Measurements from ENCODE around the gene MBTD1. TPM values are rescaled to one million over a fixed set of nuclear protein-coding genes. Genes with fewer than 3 reads are reported as not detected.
A peak's percentile ranks its signal among the peaks of the same experiment; 100 is the strongest.
"Not testable (repeated sequence)": the region's sequence is repeated elsewhere in the genome, so short reads cannot be mapped to it uniquely, and the experiment has no call there.

MBTD1 gene
- total RNA-seq (2012; rRNA removed), result 5.6 and 6.6 TPM in 2 replicates

- Histone ChIP-seq H3K9me3 (replicated peaks; ENCODE audit: low read length) (no peaks in the 10 kb centered on the region), H3K36me3 (ENCODE audit: insufficient read depth, low read length) (peaks cover 10% of the 10 kb centered on the region), H3K4me1 (ENCODE audit: control insufficient read depth, insufficient read depth, low read length) (peaks cover 21% of the 10 kb centered on the region), H3K4me3 (ENCODE audit: low read length) (peak within 1 kb of the TSS; percentile 96), H3K27me3 (ENCODE audit: control insufficient read depth, insufficient read depth, low read length) (no peaks in the 10 kb centered on the region), H3K4me2 (ENCODE audit: low read length) (peak within 1 kb of the TSS; percentile 93), H3K9ac (ENCODE audit: low read depth, low read length) (peak within 1 kb of the TSS; percentile 98)
Observed at GRCh38 chr17:51259564-51260236, at the start of gene MBTD1. TSS of gene MBTD1 (minus strand) at chr17:51260049. CDS start at chr17:51225161, 34,888 bp downstream.

- no peak overlapping the region for H3K9ac ChIP-seq (ENCODE audit: low read depth, low read length)
- no peak overlapping the region for H3K4me3 ChIP-seq (ENCODE audit: low read length)
- H3K9me3 ChIP-seq (replicated peaks; ENCODE audit: low read length), result no peaks in the 10 kb centered on the region
- no peak overlapping the region for H3K4me2 ChIP-seq (ENCODE audit: low read length)
- no peaks in the 10 kb centered on the region for H3K4me1 ChIP-seq (ENCODE audit: control insufficient read depth, insufficient read depth, low read length)
- no peaks in the 10 kb centered on the region for H3K27me3 ChIP-seq (ENCODE audit: control insufficient read depth, insufficient read depth, low read length)
- H3K36me3 ChIP-seq (ENCODE audit: insufficient read depth, low read length), result no peaks in the 10 kb centered on the region
Observed at GRCh38 chr17:51305182-51305581, 45.3 kb upstream of the MBTD1 start.

GRCh38 chr17:51299859-51300258, 40.0 kb upstream of the MBTD1 start:
- H3K27me3 ChIP-seq (ENCODE audit: control insufficient read depth, insufficient read depth, low read length), result no peaks in the 10 kb centered on the region
- no peak overlapping the region for H3K9ac ChIP-seq (ENCODE audit: low read depth, low read length)
- no peak overlapping the region for H3K4me3 ChIP-seq (ENCODE audit: low read length)
- no peaks in the 10 kb centered on the region for H3K9me3 ChIP-seq (replicated peaks; ENCODE audit: low read length)
- peaks cover 7% of the 10 kb centered on the region for H3K36me3 ChIP-seq (ENCODE audit: insufficient read depth, low read length)
- H3K4me2 ChIP-seq (ENCODE audit: low read length), result no peak overlapping the region
- H3K4me1 ChIP-seq (ENCODE audit: control insufficient read depth, insufficient read depth, low read length), result no peaks in the 10 kb centered on the region

GRCh38 chr17:51298508-51299371, 38.9 kb upstream of the MBTD1 start:
- Histone ChIP-seq H3K9ac (ENCODE audit: low read depth, low read length) (no peak overlapping the region), H3K36me3 (ENCODE audit: insufficient read depth, low read length) (peaks cover 7% of the 10 kb centered on the region)

GRCh38 chr17:51294338-51294737, 34.5 kb upstream of the MBTD1 start:
- H3K36me3 ChIP-seq (ENCODE audit: insufficient read depth, low read length), result peaks cover 17% of the 10 kb centered on the region
- H3K9me3 ChIP-seq (replicated peaks; ENCODE audit: low read length); H3K9ac ChIP-seq (ENCODE audit: low read depth, low read length); H3K27me3 ChIP-seq (ENCODE audit: control insufficient read depth, insufficient read depth, low read length); H3K4me1 ChIP-seq (ENCODE audit: control insufficient read depth, insufficient read depth, low read length); H3K4me3 ChIP-seq (ENCODE audit: low read length); H3K4me2 ChIP-seq (ENCODE audit: low read length): not testable (repeated sequence)

More at GRCh38 chr17:51298508-51299371, 38.9 kb upstream of the MBTD1 start:
- Histone ChIP-seq H3K27me3 (ENCODE audit: control insufficient read depth, insufficient read depth, low read length) (no peaks in the 10 kb centered on the region), H3K4me1 (ENCODE audit: control insufficient read depth, insufficient read depth, low read length) (no peaks in the 10 kb centered on the region), H3K9me3 (replicated peaks; ENCODE audit: low read length) (no peaks in the 10 kb centered on the region), H3K4me2 (ENCODE audit: low read length) (no peak overlapping the region), H3K4me3 (ENCODE audit: low read length) (no peak overlapping the region)

GRCh38 chr17:51289696-51290111, 29.9 kb upstream of the MBTD1 start:
- H3K9ac ChIP-seq (ENCODE audit: low read depth, low read length), result no peak overlapping the region
- H3K9me3 ChIP-seq (replicated peaks; ENCODE audit: low read length), result no peaks in the 10 kb centered on the region
- no peaks in the 10 kb centered on the region for H3K27me3 ChIP-seq (ENCODE audit: control insufficient read depth, insufficient read depth, low read length)
- H3K4me1 ChIP-seq (ENCODE audit: control insufficient read depth, insufficient read depth, low read length), result no peaks in the 10 kb centered on the region
- H3K4me2 ChIP-seq (ENCODE audit: low read length), result no peak overlapping the region
- no peak overlapping the region for H3K4me3 ChIP-seq (ENCODE audit: low read length)
- peaks cover 47% of the 10 kb centered on the region for H3K36me3 ChIP-seq (ENCODE audit: insufficient read depth, low read length)

GRCh38 chr17:51287412-51287811, 27.6 kb upstream of the MBTD1 start:
- H3K36me3 ChIP-seq (ENCODE audit: insufficient read depth, low read length), result peaks cover 54% of the 10 kb centered on the region
- H3K4me3 ChIP-seq (ENCODE audit: low read length), result no peak overlapping the region
- H3K27me3 ChIP-seq (ENCODE audit: control insufficient read depth, insufficient read depth, low read length), result no peaks in the 10 kb centered on the region
- no peak overlapping the region for H3K9ac ChIP-seq (ENCODE audit: low read depth, low read length)
- no peaks in the 10 kb centered on the region for H3K4me1 ChIP-seq (ENCODE audit: control insufficient read depth, insufficient read depth, low read length)
- H3K4me2 ChIP-seq (ENCODE audit: low read length), result no peak overlapping the region
- no peaks in the 10 kb centered on the region for H3K9me3 ChIP-seq (replicated peaks; ENCODE audit: low read length)

- no peak overlapping the region for H3K4me3 ChIP-seq (ENCODE audit: low read length)
- H3K4me1 ChIP-seq (ENCODE audit: control insufficient read depth, insufficient read depth, low read length), result peaks cover 14% of the 10 kb centered on the region
- peaks cover 46% of the 10 kb centered on the region for H3K36me3 ChIP-seq (ENCODE audit: insufficient read depth, low read length)
- no peaks in the 10 kb centered on the region for H3K9me3 ChIP-seq (replicated peaks; ENCODE audit: low read length)
- H3K27me3 ChIP-seq (ENCODE audit: control insufficient read depth, insufficient read depth, low read length), result no peaks in the 10 kb centered on the region
- H3K9ac ChIP-seq (ENCODE audit: low read depth, low read length), result no peak overlapping the region
- H3K4me2 ChIP-seq (ENCODE audit: low read length), result no peak overlapping the region
Observed at GRCh38 chr17:51279183-51279582, 19.3 kb upstream of the MBTD1 start.

GRCh38 chr17:51275381-51275780, 15.5 kb upstream of the MBTD1 start:
- Histone ChIP-seq H3K4me1 (ENCODE audit: control insufficient read depth, insufficient read depth, low read length) (peaks cover 14% of the 10 kb centered on the region), H3K36me3 (ENCODE audit: insufficient read depth, low read length) (peaks cover 45% of the 10 kb centered on the region)

GRCh38 chr17:51272812-51273211, 13.0 kb upstream of the MBTD1 start:
- Histone ChIP-seq H3K36me3 (ENCODE audit: insufficient read depth, low read length) (peaks cover 50% of the 10 kb centered on the region), H3K27me3 (ENCODE audit: control insufficient read depth, insufficient read depth, low read length) (no peaks in the 10 kb centered on the region), H3K4me3 (ENCODE audit: low read length) (no peak overlapping the region), H3K4me1 (ENCODE audit: control insufficient read depth, insufficient read depth, low read length) (peaks cover 14% of the 10 kb centered on the region), H3K4me2 (ENCODE audit: low read length) (no peak overlapping the region), H3K9ac (ENCODE audit: low read depth, low read length) (no peak overlapping the region), H3K9me3 (replicated peaks; ENCODE audit: low read length) (no peaks in the 10 kb centered on the region)

More at GRCh38 chr17:51275381-51275780, 15.5 kb upstream of the MBTD1 start:
- Histone ChIP-seq H3K27me3 (ENCODE audit: control insufficient read depth, insufficient read depth, low read length) (no peaks in the 10 kb centered on the region), H3K4me3 (ENCODE audit: low read length) (no peak overlapping the region), H3K4me2 (ENCODE audit: low read length) (peak overlapping the region; percentile 65), H3K9me3 (replicated peaks; ENCODE audit: low read length) (no peaks in the 10 kb centered on the region), H3K9ac (ENCODE audit: low read depth, low read length) (peak overlapping the region; percentile 33)

- no peaks in the 10 kb centered on the region for H3K9me3 ChIP-seq (replicated peaks; ENCODE audit: low read length)
- peaks cover 8% of the 10 kb centered on the region for H3K4me1 ChIP-seq (ENCODE audit: control insufficient read depth, insufficient read depth, low read length)
- no peak overlapping the region for H3K4me3 ChIP-seq (ENCODE audit: low read length)
- no peak overlapping the region for H3K4me2 ChIP-seq (ENCODE audit: low read length)
- peaks cover 48% of the 10 kb centered on the region for H3K36me3 ChIP-seq (ENCODE audit: insufficient read depth, low read length)
- H3K9ac ChIP-seq (ENCODE audit: low read depth, low read length), result no peak overlapping the region
- no peaks in the 10 kb centered on the region for H3K27me3 ChIP-seq (ENCODE audit: control insufficient read depth, insufficient read depth, low read length)
Observed at GRCh38 chr17:51270636-51271035, 10.8 kb upstream of the MBTD1 start.
